HepG2 (cell line): ENCODE results near the gene NPDC1. TPM values are rescaled to one million over a fixed set of nuclear protein-coding genes. Genes with fewer than 3 reads are reported as not detected.

Experiments
- BCL6 ChIP-seq: IDR thresholded peaks from 2 replicates; pipeline ENCODE4 v1.6.1; 2016; ENCODE audit warnings: missing genetic modification reagents, missing compliant biosample characterization
- CTCF ChIP-seq: sonication (generic); formaldehyde crosslinking; IDR thresholded peaks from 2 replicates; pipeline ENCODE4 v1.5.0; 2020; ENCODE audit warnings: mild to moderate bottlenecking, missing genetic modification reagents, moderate library complexity
- IKZF4 ChIP-seq: sonication (generic); formaldehyde crosslinking; IDR thresholded peaks from 2 replicates; pipeline ENCODE4 v1.5.1; 2020; ENCODE audit warnings: borderline replicate concordance, mild to moderate bottlenecking, low read depth, missing genetic modification reagents; ENCODE audit errors: not compliant biosample characterization
- KDM2A ChIP-seq: sonication (generic); formaldehyde crosslinking; IDR thresholded peaks from 2 replicates; pipeline ENCODE4 v1.4.0; 2020; ENCODE audit warnings: low read depth, missing genetic modification reagents, borderline replicate concordance
- LBX2 ChIP-seq: sonication (generic); formaldehyde crosslinking; IDR thresholded peaks from 2 replicates; pipeline ENCODE4 v1.5.0; 2020; ENCODE audit warnings: missing genetic modification reagents, mild to moderate bottlenecking, borderline replicate concordance
- NR2F6 ChIP-seq, 2 experiments: IDR thresholded peaks; 2 replicates each; pipeline ENCODE4 v1.6.1; 2016; ENCODE audit warnings: antibody characterized with exemption in 1 of 2, mild to moderate bottlenecking in 1 of 2
- RBAK ChIP-seq: sonication (generic); formaldehyde crosslinking; IDR thresholded peaks from 2 replicates; pipeline ENCODE4 v1.5.1; 2020; ENCODE audit warnings: mild to moderate bottlenecking, missing genetic modification reagents
- TRAFD1 ChIP-seq: sonication (generic); formaldehyde crosslinking; IDR thresholded peaks from 2 replicates; pipeline ENCODE4 v1.5.1; 2020; ENCODE audit warnings: missing genetic modification reagents, mild to moderate bottlenecking, borderline replicate concordance
- polyA plus RNA-seq, 8 experiments: library from polyadenylated mRNA; depleted of rRNA in 3 of 8; stranded (reverse) in 7 of 8; unstranded in 1 of 8; fragments of >200 nt; fragmentation: Illumina TruSeq in 4 of 8; extraction: Trizol in 4 of 8; gene quantifications; 2 replicates each; pipeline versions ENCODE4 v1.2.1 to v1.2.3, GENCODE V29; 2011 to 2016; ENCODE audit warnings: low read depth in 4 of 8, missing spikeins in 1 of 8, mixed read lengths in 1 of 8; ENCODE audit not compliant: insufficient read depth in 1 of 8
- total RNA-seq, 5 experiments: library from RNA; depleted of rRNA; stranded (reverse); fragments of >200 nt; fragmentation: Illumina TruSeq; extraction: Trizol; gene quantifications; 2 replicates each; pipeline ENCODE4 v1.2.3, GENCODE V29; 2016; ENCODE audit warnings: low read depth in 1 of 5
- TF ChIP-seq, protein P1 (sequence below): sonication (generic); formaldehyde crosslinking; IDR thresholded peaks from 2 replicates; pipeline ENCODE4 v1.5.0; 2020; ENCODE audit warnings: mild to moderate bottlenecking, missing genetic modification reagents
- TF ChIP-seq, protein P2 (sequence below): sonication (generic); formaldehyde crosslinking; IDR thresholded peaks from 2 replicates; pipeline ENCODE4 v1.5.1; 2020; ENCODE audit warnings: mild to moderate bottlenecking, missing genetic modification reagents, moderate library complexity

Gene NPDC1
- total and polyA plus RNA-seq, 2 of the 13 experiments (the other 11 are each of a cell fraction or from before 2014, with no cell fraction given), result 0.84 to 5.4 TPM

- TF ChIP-seq TRAFD1 (CRISPR knock-in tag) (0 out of 2 replicates have a peak, but pooled peaks have one; percentile 63), NR2F6 (IDR thresholded peaks at IDR 0.05) (no peak), NR2F6 (CRISPR knock-in tag; IDR thresholded peaks at IDR 0.05) (no peak), BCL6 (CRISPR knock-in tag) (no peak), KDM2A (0 out of 2 replicates have a peak, but pooled peaks have one; percentile 5), LBX2 (CRISPR knock-in tag) (0 out of 2 replicates have a peak, but pooled peaks have one; percentile 6), RBAK (CRISPR knock-in tag) (0 out of 2 replicates have a peak, but pooled peaks have one; percentile 19), IKZF4 (peak; percentile 25), CTCF (peak; percentile 21; the same call in 1 of the 2 replicates)
- TF ChIP-seq, protein P1, sequence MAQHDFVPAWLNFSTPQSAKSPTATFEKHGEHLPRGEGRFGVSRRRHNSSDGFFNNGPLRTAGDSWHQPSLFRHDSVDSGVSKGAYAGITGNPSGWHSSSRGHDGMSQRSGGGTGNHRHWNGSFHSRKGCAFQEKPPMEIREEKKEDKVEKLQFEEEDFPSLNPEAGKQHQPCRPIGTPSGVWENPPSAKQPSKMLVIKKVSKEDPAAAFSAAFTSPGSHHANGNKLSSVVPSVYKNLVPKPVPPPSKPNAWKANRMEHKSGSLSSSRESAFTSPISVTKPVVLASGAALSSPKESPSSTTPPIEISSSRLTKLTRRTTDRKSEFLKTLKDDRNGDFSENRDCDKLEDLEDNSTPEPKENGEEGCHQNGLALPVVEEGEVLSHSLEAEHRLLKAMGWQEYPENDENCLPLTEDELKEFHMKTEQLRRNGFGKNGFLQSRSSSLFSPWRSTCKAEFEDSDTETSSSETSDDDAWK (CRISPR knock-in tag), result no peak
- TF ChIP-seq, protein P2, sequence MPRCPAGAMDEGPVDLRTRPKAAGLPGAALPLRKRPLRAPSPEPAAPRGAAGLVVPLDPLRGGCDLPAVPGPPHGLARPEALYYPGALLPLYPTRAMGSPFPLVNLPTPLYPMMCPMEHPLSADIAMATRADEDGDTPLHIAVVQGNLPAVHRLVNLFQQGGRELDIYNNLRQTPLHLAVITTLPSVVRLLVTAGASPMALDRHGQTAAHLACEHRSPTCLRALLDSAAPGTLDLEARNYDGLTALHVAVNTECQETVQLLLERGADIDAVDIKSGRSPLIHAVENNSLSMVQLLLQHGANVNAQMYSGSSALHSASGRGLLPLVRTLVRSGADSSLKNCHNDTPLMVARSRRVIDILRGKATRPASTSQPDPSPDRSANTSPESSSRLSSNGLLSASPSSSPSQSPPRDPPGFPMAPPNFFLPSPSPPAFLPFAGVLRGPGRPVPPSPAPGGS (CRISPR knock-in tag), result peak; percentile 58; the same call in 1 of the 2 replicates
Observed at GRCh38 chr9:137070906-137071275, 24.9 kb upstream of the NPDC1 start (continued).
